Erythroblast (primary cell): ENCODE results near the gene DSCAML1.

Source experiments
- GATA1 ChIP-seq: IDR thresholded peaks from 2 replicates; pipeline ENCODE4 v1.6.1; 2011; ENCODE audit warnings: low read depth, mild to moderate bottlenecking, control low read depth, low read length, moderate library complexity
- POLR2A ChIP-seq: IDR thresholded peaks from 2 replicates; pipeline ENCODE4 v1.6.1; 2011; ENCODE audit warnings: mild to moderate bottlenecking, low read length

DNA sequence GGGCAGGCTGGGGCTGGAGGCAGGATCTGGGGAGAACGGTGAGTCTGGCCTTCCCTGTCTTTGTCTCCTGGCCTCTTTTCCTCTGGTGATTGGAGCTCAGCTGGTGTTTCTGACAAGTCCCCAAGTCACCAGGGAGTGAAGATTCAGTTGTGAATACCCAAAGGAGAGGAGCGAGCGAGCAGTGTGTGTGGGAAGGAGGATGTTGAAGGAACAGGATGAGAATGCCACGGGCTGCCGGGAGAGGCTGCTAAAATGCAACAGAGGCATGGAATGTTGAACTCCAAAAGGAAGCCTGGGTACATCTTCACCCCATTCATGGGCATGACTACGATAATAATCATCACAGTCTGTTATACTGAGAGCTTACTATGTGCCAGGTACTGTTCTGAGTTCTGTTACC, 306.1 kb downstream of the DSCAML1 start:
- no peak for TF ChIP-seq POLR2A
- no peak for TF ChIP-seq GATA1
